Kidney (tissue), 14 donors: Measurements from ENCODE around the gene AKR7A2. TPM values are rescaled to one million over a fixed set of nuclear protein-coding genes. Genes with fewer than 3 reads are reported as not detected.
A peak's percentile ranks its signal among the peaks of the same experiment; 100 is the strongest.

ENCODE experiments used
- DNase-seq, 5 donors: peaks; one replicate each; pipeline ENCODE4 v3.0.0-alpha.2; 2013 to 2020
- FAIRE-seq: peaks from 2 replicates; lab custom pipeline; 2012; peaks lifted over from hg19 to GRCh38; lab: Jason Lieb, UNC
- H3K27ac ChIP-seq, 2 donors: one replicate each; pipeline ENCODE4 v1.7.0; 2013; ENCODE audit warnings: low read depth in 2 of 2, low read length in 2 of 2, inconsistent platforms in 1 of 2
- H3K27me3 ChIP-seq: one replicate; pipeline ENCODE4 v1.7.1; 2013; ENCODE audit warnings: low read length, inconsistent platforms; ENCODE audit not compliant: control insufficient read depth, insufficient read depth
- H3K36me3 ChIP-seq, 3 donors: one replicate each; pipeline versions ENCODE4 v1.7.0 to v1.7.1; 2013; ENCODE audit warnings: low read length in 3 of 3, control low read depth in 1 of 3, inconsistent platforms in 1 of 3; ENCODE audit not compliant: insufficient read depth in 3 of 3, control insufficient read depth in 2 of 3
- H3K4me1 ChIP-seq, 3 donors: one replicate each; pipeline versions ENCODE4 v1.7.0 to v1.7.1; 2013; ENCODE audit warnings: low read length in 3 of 3, inconsistent platforms in 1 of 3, low read depth in 1 of 3; ENCODE audit not compliant: control insufficient read depth in 2 of 3, insufficient read depth in 2 of 3
- H3K4me3 ChIP-seq, 3 donors: one replicate each; pipeline versions ENCODE4 v1.7.0 to v1.8.1; 2013; ENCODE audit warnings: low read length in 3 of 3, control low read depth in 1 of 3, inconsistent platforms in 1 of 3
- H3K9ac ChIP-seq, 3 donors: one replicate each; pipeline versions ENCODE4 v1.7.0 to v1.7.1; 2013; ENCODE audit warnings: low read length in 3 of 3, control low read depth in 1 of 3, inconsistent platforms in 1 of 3
- H3K9me3 ChIP-seq, 3 donors: one replicate each; pipeline versions ENCODE4 v1.7.0 to v1.7.1; 2013; ENCODE audit warnings: low read length in 3 of 3, control low read depth in 1 of 3, inconsistent platforms in 1 of 3; ENCODE audit not compliant: control insufficient read depth in 2 of 3, insufficient read depth in 1 of 3
- intact Hi-C: fragments of 100-400 bp; cut with DNase I; formaldehyde crosslinking; loops from one replicate; pipeline ENCODE4 v1.11.1; 2022
- polyA plus RNA-seq: library from polyadenylated mRNA; stranded (reverse); fragments of 350-450 nt; fragmentation: Illumina TruSeq; extraction: RNeasy Lipid Tissue Mini Kit (QIAGEN cat#74804); gene quantifications from one replicate; pipeline ENCODE4 v1.2.3, GENCODE V29; 2014; ENCODE audit warnings: low read depth, low replicate concordance; ENCODE audit not compliant: insufficient read depth
- total RNA-seq: library from RNA; stranded (reverse); fragmentation: NEBNext Ultra II Directional; extraction: Animal tissue kit (Norgen Biotek cat#: 25700); gene quantifications from one replicate; pipeline ENCODE4 v1.2.1, GENCODE V29; 2021
- TF ChIP-seq, protein P1 (sequence below): IDR thresholded peaks from 3 replicates; pipeline ENCODE4 v1.5.1; 2012; ENCODE audit warnings: mild to moderate bottlenecking, moderate library complexity, borderline replicate concordance; ENCODE audit not compliant: insufficient read depth; ENCODE audit errors: extremely low read depth
- donor health status: control.
- donor health status: control.
- donor health status: control.
- donor health status: control.
- donor health status: control.
- donor health status: DM: yes; HTN: yes; CAD: no.
- donor health status: Normal renal cell carcinoma (clear cell type).

Gene AKR7A2
- total and polyA plus RNA-seq, 2 donors from 2014 or later: 53.1 to 139 TPM

DNA sequence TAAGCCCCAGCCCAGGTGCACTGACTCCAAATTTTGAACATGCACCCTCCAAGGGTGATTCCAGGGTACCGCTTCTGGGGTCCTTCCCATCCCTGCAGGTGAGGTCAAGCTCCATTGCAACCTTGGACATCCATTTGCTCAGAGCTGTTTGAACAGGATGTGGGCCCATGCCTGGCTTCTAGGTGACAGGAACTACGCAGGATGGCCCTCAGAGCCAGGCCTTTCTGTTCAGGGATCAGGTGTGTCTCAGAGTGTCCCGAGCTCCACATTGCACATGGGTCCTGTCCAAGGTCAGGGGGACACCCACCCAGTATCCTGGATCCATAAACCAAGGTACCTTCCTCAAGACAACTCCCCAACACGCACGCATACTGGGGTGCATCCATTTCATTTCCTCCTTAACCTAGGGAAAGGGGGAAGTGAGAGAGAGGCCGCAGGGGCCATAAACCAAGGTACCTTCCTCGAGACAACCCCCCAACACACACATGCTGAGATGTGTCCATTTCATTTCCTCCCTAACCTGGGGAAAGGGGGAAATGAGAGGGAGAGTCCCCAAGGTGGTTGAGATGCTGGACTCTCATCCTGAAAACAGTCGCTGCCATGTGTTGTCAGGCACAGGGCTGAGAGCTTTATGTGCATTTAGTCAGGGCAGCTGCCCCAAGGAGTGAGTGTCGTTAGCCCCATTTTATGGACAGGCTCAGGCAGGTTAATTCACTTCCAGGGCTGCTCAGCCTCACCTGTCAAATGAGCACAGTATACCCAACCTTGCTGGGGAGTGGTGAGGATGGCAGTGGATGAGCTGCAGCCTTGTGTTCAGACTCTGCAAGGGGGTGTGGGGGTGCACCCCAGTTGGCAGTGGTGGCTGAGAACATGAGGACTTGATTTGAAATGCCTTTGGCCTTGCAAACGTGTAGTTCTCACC, 2.3 kb upstream of the AKR7A2 start:
- Histone ChIP-seq H3K4me1 (peaks cover 0 to 23% (median 12%) of the 10 kb centered on the region in 3 donors), H3K27ac (no peak overlapping the region), H3K27me3 (no peaks in the 10 kb centered on the region), H3K4me3 (no peak overlapping the region), H3K36me3 (peaks cover 0 to 5% (median 3%) of the 10 kb centered on the region in 3 donors), H3K9ac (no peak overlapping the region), H3K9me3 (no peaks in the 10 kb centered on the region)
- intact Hi-C loops: no loop called here
- TF ChIP-seq, protein P1, sequence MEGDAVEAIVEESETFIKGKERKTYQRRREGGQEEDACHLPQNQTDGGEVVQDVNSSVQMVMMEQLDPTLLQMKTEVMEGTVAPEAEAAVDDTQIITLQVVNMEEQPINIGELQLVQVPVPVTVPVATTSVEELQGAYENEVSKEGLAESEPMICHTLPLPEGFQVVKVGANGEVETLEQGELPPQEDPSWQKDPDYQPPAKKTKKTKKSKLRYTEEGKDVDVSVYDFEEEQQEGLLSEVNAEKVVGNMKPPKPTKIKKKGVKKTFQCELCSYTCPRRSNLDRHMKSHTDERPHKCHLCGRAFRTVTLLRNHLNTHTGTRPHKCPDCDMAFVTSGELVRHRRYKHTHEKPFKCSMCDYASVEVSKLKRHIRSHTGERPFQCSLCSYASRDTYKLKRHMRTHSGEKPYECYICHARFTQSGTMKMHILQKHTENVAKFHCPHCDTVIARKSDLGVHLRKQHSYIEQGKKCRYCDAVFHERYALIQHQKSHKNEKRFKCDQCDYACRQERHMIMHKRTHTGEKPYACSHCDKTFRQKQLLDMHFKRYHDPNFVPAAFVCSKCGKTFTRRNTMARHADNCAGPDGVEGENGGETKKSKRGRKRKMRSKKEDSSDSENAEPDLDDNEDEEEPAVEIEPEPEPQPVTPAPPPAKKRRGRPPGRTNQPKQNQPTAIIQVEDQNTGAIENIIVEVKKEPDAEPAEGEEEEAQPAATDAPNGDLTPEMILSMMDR: no peak
- no peak for DNase-seq
- FAIRE-seq: no peak

- no peaks in the 10 kb centered on the region for H3K9me3 ChIP-seq
- DNase-seq: peak in 1 of 5 donors; percentile 43
- no peak overlapping the region for H3K9ac ChIP-seq
- intact Hi-C loops: no loop called here
- peaks cover 0 to 23% (median 13%) of the 10 kb centered on the region in 3 donors for H3K4me1 ChIP-seq
- peaks cover 0 to 5% (median 3%) of the 10 kb centered on the region in 3 donors for H3K36me3 ChIP-seq
- no peak overlapping the region for H3K27ac ChIP-seq
- TF ChIP-seq, protein P1: no peak
- H3K27me3 ChIP-seq: no peaks in the 10 kb centered on the region
- FAIRE-seq: no peak
- peak overlapping the region in 1 of 3 donors; percentile 66 for H3K4me3 ChIP-seq
These were observed 1.7 kb upstream of the AKR7A2 start for GRCh38 chr1:19313636-19313959.

DNA sequence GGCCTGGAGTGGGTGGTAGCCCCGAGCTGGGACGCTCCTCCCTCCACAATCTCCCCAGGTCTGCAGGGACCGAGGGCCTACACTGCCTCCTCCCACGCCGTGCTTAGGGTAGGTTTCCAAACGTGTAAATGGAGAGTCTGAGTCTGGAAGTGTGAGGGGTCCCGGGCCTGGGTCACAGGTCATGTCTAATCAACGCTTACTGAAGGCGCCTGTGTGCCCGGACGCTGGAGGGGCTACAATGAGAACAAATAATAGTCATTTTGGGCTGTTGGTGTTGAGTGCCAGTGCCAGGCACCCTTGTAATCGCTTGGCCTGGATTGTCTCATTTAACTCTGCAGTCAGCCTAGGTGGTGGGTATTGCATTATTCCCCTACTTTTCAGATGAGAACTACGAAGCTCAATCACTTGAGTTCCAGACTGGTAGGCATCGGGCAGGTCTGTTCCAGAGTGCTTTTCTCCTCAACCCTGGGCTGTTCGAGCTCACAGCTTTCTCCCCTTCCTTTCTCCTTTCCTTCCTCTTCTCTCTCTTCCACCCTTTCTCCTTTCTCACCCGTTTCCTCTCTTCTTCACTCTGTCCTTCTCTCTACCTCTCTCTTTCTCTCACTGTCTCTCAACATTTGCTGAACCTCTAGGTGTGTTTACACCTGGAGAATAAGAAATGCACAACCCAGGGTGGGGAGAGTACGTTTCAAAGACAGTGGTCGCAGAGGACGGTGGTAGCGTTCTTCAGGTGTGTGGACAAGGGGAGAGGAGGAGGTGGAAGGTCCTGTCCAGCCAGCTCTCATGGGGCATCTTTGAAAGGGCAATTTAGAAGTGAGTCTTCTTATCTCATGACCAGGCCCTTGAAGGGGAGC, 1.1 kb upstream of the AKR7A2 start:
- Histone ChIP-seq H3K36me3 (peaks cover 0 to 3% (median 2%) of the 10 kb centered on the region in 3 donors), H3K9me3 (no peaks in the 10 kb centered on the region), H3K9ac (peak overlapping the region in 2 of 3 donors; percentile 56 to 72), H3K4me1 (peaks cover 0 to 23% (median 13%) of the 10 kb centered on the region in 3 donors), H3K27ac (peak overlapping the region in 1 of 2 donors; percentile 61), H3K4me3 (peak overlapping the region; percentile 48 to 71 (median 66)), H3K27me3 (no peaks in the 10 kb centered on the region)
- TF ChIP-seq, protein P1: no peak
- FAIRE-seq (no peak), DNase-seq (peak in 3 of 5 donors; percentile 46 to 74 (median 52))
- intact Hi-C loops: no loop called here
